ENCODE results near the gene RPRD1A. TPM values are rescaled to one million over a fixed set of nuclear protein-coding genes. Genes with fewer than 3 reads are reported as not detected.

Gene RPRD1A
- total RNA-seq, 1 experiment from 2014 or later, result 80.7 TPM

DNA sequence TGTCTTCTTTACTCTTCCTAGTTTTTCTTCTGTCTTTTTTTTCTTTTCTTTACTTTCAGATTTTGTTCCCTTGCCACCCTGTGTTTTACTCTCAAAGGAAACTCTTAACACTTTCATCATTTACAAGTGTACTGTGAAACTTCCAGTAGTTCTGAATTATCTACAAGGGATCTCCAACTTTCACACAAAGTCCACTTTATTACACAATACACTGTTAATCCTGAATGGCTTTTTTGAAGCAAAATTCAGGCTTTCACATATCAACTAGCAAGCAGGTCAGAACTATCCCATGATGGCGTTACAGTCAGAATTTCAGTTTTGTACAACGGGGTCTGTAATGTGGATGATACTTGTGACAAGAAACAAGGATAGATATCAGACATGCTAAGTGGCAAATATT, 60.4 kb downstream of the RPRD1A start:
- Histone ChIP-seq H2AFZ (ENCODE audit: low read depth, low read length, poor library complexity, severe bottlenecking) (no peak overlapping the region), H3K36me3 (ENCODE audit: control insufficient read depth in 1 of 2, insufficient read depth in 2 of 2, low read length in 2 of 2) (no peaks in the 10 kb centered on the region), H3K9me2 (ENCODE audit: insufficient read depth) (no peaks in the 10 kb centered on the region), H3K4me1 (ENCODE audit: control insufficient read depth in 1 of 2, insufficient read depth in 2 of 2, low read length in 2 of 2) (no peaks in the 10 kb centered on the region), H3K9ac (ENCODE audit: low read length) (no peak overlapping the region), H3K27me3 (ENCODE audit: insufficient read depth, low read length) (no peaks in the 10 kb centered on the region), H4K20me1 (ENCODE audit: insufficient read depth) (no peaks in the 10 kb centered on the region), H3K27ac (ENCODE audit: low read depth, low read length) (no peak overlapping the region), H3K9me3 (ENCODE audit: control insufficient read depth in 1 of 2, insufficient read depth in 1 of 2, low read depth in 1 of 2, low read length in 2 of 2) (no peaks in the 10 kb centered on the region), H3K4me2 (ENCODE audit: low read length) (no peak overlapping the region), H3K79me2 (ENCODE audit: insufficient read depth, low read length) (no peaks in the 10 kb centered on the region), H3K4me3 (replicated peaks in 1 of 2; ENCODE audit: low read depth in 1 of 2, low read length in 2 of 2) (no peak overlapping the region)
- ChIA-PET POLR2A (no interaction called here), RAD21 (ENCODE audit: low non-redundant PET in 1 of 2, low total read pairs in 2 of 2, uncharacterized antibody in 2 of 2, unreplicated experiment in 2 of 2) (no interaction called here), CTCF (interaction anchor here (2.1 kb wide), 1 partner anchor 11 kb away, joined by 9 read pairs; no protein-coding TSS in a partner anchor)
- intact Hi-C loops (cut with micrococcal nuclease), result no loop called here
- ATAC-seq (no peak), DNase-seq (ENCODE audit: low read depth, low spot score) (no peak)
- no TSS peak for BruUV-seq (replicated peaks)
- TF ChIP-seq SP1 (IDR thresholded peaks at IDR 0.05; ENCODE audit: low read depth) (no peak), SRF (IDR thresholded peaks at IDR 0.05; ENCODE audit: low read depth) (no peak), JUND (IDR thresholded peaks at IDR 0.05) (no peak), FOSL1 (IDR thresholded peaks at IDR 0.05; ENCODE audit: low read depth) (no peak), ATF3 (IDR thresholded peaks at IDR 0.05) (no peak), RAD21 (IDR thresholded peaks at IDR 0.05; ENCODE audit: low read depth) (no peak), POLR2A (IDR thresholded peaks at IDR 0.05; ENCODE audit: borderline replicate concordance, extremely low read depth, insufficient read depth, insufficient read length) (no peak), CTCF (IDR thresholded peaks at IDR 0.05 in 2 of 3, conservative IDR thresholded peaks at IDR 0.05 in 1 of 3; ENCODE audit: borderline replicate concordance in 1 of 3, insufficient read depth in 1 of 3, low read depth in 2 of 3, low read length in 2 of 3) (no peak)
- TF ChIP-seq, protein P1, sequence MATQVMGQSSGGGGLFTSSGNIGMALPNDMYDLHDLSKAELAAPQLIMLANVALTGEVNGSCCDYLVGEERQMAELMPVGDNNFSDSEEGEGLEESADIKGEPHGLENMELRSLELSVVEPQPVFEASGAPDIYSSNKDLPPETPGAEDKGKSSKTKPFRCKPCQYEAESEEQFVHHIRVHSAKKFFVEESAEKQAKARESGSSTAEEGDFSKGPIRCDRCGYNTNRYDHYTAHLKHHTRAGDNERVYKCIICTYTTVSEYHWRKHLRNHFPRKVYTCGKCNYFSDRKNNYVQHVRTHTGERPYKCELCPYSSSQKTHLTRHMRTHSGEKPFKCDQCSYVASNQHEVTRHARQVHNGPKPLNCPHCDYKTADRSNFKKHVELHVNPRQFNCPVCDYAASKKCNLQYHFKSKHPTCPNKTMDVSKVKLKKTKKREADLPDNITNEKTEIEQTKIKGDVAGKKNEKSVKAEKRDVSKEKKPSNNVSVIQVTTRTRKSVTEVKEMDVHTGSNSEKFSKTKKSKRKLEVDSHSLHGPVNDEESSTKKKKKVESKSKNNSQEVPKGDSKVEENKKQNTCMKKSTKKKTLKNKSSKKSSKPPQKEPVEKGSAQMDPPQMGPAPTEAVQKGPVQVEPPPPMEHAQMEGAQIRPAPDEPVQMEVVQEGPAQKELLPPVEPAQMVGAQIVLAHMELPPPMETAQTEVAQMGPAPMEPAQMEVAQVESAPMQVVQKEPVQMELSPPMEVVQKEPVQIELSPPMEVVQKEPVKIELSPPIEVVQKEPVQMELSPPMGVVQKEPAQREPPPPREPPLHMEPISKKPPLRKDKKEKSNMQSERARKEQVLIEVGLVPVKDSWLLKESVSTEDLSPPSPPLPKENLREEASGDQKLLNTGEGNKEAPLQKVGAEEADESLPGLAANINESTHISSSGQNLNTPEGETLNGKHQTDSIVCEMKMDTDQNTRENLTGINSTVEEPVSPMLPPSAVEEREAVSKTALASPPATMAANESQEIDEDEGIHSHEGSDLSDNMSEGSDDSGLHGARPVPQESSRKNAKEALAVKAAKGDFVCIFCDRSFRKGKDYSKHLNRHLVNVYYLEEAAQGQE (IDR thresholded peaks at IDR 0.05; ENCODE audit: low read depth), result no peak

All from HCT116 (cell line).